ENCODE data around the gene ABCF2. TPM values are rescaled to one million over a fixed set of nuclear protein-coding genes. Genes with fewer than 3 reads are reported as not detected.

ABCF2 gene
- total RNA-seq, 2 donors from 2014 or later, result 24.2 to 26.7 TPM

DNA sequence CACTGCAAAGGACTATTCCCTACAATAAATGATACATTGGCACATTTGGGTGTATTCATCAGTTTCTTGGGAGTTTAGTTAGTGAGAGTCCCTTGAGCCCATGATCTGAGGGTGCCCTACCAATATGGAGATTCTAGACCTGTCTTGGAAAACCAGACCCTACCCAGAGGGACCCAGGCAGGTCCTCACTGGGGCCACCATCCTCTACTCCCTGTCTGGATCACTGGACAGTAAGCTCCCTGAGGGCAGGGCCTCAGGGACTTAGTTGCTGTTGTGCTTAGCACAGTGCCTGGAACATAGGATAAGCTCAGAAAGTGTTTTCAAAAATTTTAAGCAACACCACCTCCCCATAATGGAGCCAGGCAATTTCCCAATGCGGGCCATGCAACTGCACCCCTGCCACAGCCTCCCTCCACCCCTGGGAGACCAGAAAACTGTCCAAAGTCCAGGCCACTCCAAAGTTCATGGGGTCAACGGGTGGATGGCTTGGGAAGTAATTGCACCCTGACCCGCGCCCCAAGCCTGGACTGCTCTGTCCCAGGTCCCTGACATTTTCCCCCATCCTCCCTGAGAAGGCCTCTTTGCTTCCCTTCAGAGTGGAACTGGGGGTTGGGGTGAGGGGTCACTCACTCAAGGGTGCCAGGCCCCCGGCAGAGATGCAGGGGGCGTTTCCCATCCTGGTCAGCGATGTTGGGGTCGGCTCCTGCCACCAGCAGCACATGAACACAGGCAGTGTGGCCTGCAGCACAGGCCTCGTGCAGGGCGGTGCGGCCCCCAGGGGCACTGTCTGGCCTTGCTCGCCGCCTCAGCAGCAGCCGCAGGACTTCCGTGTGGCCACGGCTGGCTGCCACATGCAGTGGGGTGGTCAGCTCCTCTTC is 41.0 kb downstream of the ABCF2 start:
- H3K4me3 Mint-ChIP-seq, result no peak overlapping the region
- H3K4me1 Mint-ChIP-seq, result peaks cover 7% of the 10 kb centered on the region

DNA sequence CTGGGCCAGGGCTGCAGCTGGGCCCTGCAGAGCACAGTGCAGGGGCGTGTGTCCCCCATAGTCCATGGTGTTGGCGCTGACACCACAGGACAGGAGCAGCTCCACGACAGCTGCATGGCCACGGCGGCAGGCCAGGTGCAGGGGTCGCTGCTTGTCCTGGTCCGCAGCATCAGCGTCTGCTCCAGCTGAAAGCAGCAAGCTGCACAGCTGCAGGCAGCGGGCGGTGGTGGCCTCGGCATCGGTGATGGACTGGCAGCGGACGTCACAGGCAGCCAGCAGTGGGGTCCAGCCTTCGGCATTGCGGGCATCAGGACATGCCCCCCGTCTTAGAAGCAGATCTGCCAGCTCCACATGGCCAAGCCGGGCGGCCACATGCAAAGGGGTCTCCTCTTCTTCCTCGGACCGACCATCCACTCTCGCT is 46.0 kb downstream of the ABCF2 start:
- peak overlapping the region; percentile 84 for H3K27ac Mint-ChIP-seq
- H3K27me3 Mint-ChIP-seq, result peaks cover 12% of the 10 kb centered on the region
- H3K4me3 Mint-ChIP-seq, result no peak overlapping the region
- no peaks in the 10 kb centered on the region for H3K9me3 ChIP-seq (ENCODE audit: control insufficient read depth, low read length, poor library complexity, severe bottlenecking)
- peaks cover 3% of the 10 kb centered on the region for H3K4me1 Mint-ChIP-seq
- DNase-seq (no peak), ATAC-seq (no peak)
- peaks cover 2% of the 10 kb centered on the region for H3K36me3 Mint-ChIP-seq (ENCODE audit: low read depth)

More for the DNA sequence above, 41.0 kb downstream of the ABCF2 start:
- H3K36me3 Mint-ChIP-seq (ENCODE audit: low read depth), result no peaks in the 10 kb centered on the region
- ATAC-seq (peak; percentile 50), DNase-seq (no peak)
- H3K27me3 Mint-ChIP-seq, result no peaks in the 10 kb centered on the region
- H3K9me3 ChIP-seq (ENCODE audit: control insufficient read depth, low read length, poor library complexity, severe bottlenecking), result no peaks in the 10 kb centered on the region
- H3K27ac Mint-ChIP-seq, result no peak overlapping the region

DNA sequence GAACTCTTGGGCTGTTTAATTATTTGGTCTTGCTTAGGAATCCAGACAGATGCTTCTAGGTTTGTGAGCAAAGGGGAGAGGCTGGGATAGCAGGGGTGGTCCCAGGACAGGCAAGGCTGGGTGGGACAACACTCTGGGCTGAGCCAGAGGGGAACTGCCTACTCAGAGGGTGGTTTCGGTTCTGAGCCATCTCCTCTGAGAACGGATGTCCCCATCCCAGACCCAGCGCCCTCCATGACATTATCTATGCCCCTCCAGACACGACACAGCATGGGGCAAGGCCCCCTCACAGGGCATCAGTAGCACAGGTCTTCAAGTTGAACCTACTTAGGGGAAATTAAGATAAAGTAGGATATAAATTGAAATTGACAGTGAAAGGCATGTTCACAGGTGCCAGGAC is 47.1 kb downstream of the ABCF2 start:
- Mint-ChIP-seq H3K4me1 (peaks cover 3% of the 10 kb centered on the region), H3K27ac (peak overlapping the region; percentile 84), H3K27me3 (peaks cover 12% of the 10 kb centered on the region), H3K4me3 (no peak overlapping the region), H3K36me3 (ENCODE audit: low read depth) (peaks cover 2% of the 10 kb centered on the region)
- ATAC-seq, result no peak
- DNase-seq, result no peak
- no peaks in the 10 kb centered on the region for H3K9me3 ChIP-seq (ENCODE audit: control insufficient read depth, low read length, poor library complexity, severe bottlenecking)

DNA sequence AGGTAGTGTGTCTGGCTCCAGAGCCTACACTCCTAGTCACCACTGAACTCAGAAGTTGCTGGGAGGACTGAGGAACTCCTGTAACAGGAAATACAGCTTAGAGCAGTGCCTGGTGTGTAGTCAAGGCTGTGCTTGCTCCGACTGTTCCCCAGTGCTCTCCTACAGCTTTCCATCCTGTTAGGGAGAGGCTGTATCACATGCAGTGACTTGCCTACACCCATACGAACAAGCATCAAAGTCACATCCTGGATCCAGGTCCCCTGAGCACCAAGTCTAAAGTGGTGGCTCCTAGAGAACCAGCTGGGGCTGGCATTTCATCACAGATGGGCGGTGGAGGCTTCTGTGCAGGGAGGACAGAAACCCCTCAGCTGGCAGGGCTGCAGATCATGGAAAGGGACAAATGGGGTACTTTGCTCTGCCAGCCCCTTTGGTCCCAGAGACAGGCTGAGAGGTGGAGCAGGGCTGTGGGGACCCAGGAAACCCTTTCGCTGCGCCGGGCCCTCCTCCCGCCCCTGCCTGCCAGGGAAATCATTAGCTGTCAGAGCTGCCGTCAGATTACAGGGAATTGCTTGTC is 47.6 kb downstream of the ABCF2 start:
- ATAC-seq (no peak), DNase-seq (no peak)
- Mint-ChIP-seq H3K36me3 (ENCODE audit: low read depth) (peaks cover 2% of the 10 kb centered on the region), H3K27me3 (peaks cover 12% of the 10 kb centered on the region), H3K4me1 (peaks cover 3% of the 10 kb centered on the region), H3K27ac (no peak overlapping the region), H3K4me3 (no peak overlapping the region)
- no peaks in the 10 kb centered on the region for H3K9me3 ChIP-seq (ENCODE audit: control insufficient read depth, low read length, poor library complexity, severe bottlenecking)

DNA sequence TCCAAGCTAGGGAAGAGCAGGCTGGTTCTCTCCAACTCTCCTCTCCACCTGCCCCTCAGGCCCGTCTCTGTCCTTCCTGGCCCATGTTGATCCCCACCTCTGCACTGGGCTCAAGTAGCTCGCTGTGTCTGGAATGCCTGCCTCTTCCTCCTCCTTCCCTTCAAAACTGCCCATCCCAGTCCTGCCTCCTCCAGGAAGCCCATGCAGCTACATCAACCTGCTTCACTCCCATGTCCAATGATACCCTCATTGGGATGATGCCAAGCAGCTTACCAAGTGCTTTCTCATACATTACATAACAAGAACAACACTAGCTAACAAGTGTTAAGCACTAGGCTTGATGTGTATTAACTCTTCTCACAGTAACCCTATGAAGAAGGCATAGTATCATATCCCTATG is 48.2 kb downstream of the ABCF2 start:
- ATAC-seq, result no peak
- H3K36me3 Mint-ChIP-seq (ENCODE audit: low read depth), result peaks cover 2% of the 10 kb centered on the region
- H3K4me1 Mint-ChIP-seq, result peaks cover 3% of the 10 kb centered on the region
- no peak for DNase-seq
- no peak overlapping the region for H3K4me3 Mint-ChIP-seq
- H3K27ac Mint-ChIP-seq, result no peak overlapping the region
- H3K9me3 ChIP-seq (ENCODE audit: control insufficient read depth, low read length, poor library complexity, severe bottlenecking), result no peaks in the 10 kb centered on the region
- peaks cover 12% of the 10 kb centered on the region for H3K27me3 Mint-ChIP-seq

DNA sequence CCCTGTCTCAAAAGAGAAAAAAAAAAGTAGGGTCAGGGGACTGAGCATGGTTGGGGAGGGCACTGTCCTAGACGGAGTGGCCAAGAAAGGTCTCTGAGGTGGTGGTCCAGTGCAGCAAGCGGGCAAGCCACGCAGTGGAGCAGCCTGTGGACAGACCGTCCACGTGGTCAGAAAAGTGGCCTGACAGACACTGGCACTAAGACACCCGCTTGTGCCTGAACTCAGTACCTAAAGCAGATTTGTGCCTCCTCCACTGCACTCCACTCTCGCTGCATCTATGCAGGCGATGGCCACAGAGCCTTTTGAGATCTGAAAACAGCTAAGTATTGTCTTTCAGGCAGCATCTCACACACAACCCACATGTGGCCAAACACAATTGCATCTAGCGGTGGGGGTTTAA is 48.8 kb downstream of the ABCF2 start:
- no peak overlapping the region for H3K4me3 Mint-ChIP-seq
- H3K27me3 Mint-ChIP-seq, result peaks cover 16% of the 10 kb centered on the region
- H3K36me3 Mint-ChIP-seq (ENCODE audit: low read depth), result peaks cover 2% of the 10 kb centered on the region
- no peak overlapping the region for H3K27ac Mint-ChIP-seq
- H3K9me3 ChIP-seq (ENCODE audit: control insufficient read depth, low read length, poor library complexity, severe bottlenecking), result no peaks in the 10 kb centered on the region
- DNase-seq (no peak), ATAC-seq (no peak)
- peaks cover 4% of the 10 kb centered on the region for H3K4me1 Mint-ChIP-seq

DNA sequence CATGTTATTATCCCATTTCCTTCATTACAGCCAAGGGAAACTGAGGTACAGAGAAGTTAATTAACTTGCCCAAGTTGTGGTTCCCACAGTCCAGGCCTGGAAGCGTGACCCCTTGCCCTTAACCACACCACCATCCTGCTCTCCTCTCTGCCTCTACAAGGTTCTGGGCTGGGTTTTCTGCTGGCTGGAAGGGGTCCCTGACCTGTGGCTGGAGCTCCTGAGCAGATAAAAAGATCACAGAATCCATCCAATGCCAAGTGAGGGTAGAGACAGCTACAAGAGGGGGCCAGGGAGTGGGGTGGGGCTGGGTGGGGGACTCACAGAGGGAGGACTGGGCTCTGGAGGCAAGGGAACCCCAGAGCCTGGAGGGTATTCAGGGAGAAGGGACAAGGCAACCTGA is 49.7 kb downstream of the ABCF2 start:
- Mint-ChIP-seq H3K27ac (no peak overlapping the region), H3K36me3 (ENCODE audit: low read depth) (peaks cover 2% of the 10 kb centered on the region), H3K4me3 (no peak overlapping the region), H3K27me3 (peaks cover 24% of the 10 kb centered on the region), H3K4me1 (peaks cover 10% of the 10 kb centered on the region)
- DNase-seq (no peak), ATAC-seq (no peak)
- no peaks in the 10 kb centered on the region for H3K9me3 ChIP-seq (ENCODE audit: control insufficient read depth, low read length, poor library complexity, severe bottlenecking)

DNA sequence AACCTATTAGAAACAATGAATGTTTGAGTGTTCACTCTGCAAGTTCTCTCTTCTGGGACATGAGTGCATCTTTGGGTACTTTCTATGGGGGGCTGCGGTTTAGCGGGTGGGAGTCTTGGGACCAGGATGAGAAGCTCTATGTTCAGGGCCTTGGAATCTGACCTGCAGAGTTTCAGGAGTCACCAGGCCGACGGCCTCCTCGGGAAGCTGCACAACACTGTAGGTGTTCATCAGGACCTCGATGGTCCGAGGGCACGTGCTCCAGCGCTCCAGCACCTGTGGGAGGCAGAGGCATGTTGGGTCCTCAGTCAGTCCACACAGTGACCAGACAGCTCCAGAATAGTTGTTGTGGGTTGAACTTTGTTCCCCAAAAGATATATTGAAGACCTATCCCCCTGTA is 50.6 kb downstream of the ABCF2 start:
- no peak overlapping the region for H3K4me3 Mint-ChIP-seq

DNA sequence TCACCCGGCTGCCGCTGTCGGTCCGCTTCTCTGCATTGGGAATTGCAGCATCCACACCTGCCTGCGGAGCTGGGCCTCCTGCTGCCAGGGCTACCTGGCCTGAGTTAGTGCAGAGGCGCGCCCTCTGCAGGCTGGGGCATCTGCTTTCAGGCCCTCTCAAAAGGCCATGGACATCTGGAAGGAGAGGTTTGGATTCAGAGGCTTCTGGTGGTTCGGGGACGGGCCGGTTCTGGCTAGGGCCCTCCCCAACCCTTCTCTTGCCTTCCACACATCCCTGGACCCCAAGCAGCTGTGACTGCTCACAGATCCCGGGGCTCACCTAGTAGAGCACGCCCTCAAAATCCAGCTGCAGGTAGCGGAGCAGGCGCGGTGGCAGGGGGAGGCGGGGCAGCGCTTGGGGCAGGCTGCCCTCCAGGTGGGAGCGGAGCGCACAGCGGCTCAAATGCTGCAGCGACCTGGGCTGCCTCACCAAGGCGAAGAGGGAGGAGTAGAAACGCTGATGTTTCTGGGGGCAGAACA is 51.2 kb downstream of the ABCF2 start:
- H3K9me3 ChIP-seq (ENCODE audit: control insufficient read depth, low read length, poor library complexity, severe bottlenecking), result no peaks in the 10 kb centered on the region
- peaks cover 2% of the 10 kb centered on the region for H3K36me3 Mint-ChIP-seq (ENCODE audit: low read depth)
- DNase-seq (no peak), ATAC-seq (no peak)
- peaks cover 34% of the 10 kb centered on the region for H3K27me3 Mint-ChIP-seq
- peaks cover 11% of the 10 kb centered on the region for H3K4me1 Mint-ChIP-seq
- H3K4me3 Mint-ChIP-seq, result no peak overlapping the region
- H3K27ac Mint-ChIP-seq, result no peak overlapping the region

More for the DNA sequence above, 50.6 kb downstream of the ABCF2 start:
- Mint-ChIP-seq H3K27me3 (peaks cover 29% of the 10 kb centered on the region), H3K36me3 (ENCODE audit: low read depth) (peaks cover 2% of the 10 kb centered on the region), H3K4me1 (peaks cover 11% of the 10 kb centered on the region), H3K27ac (no peak overlapping the region)
- no peak for DNase-seq
- no peaks in the 10 kb centered on the region for H3K9me3 ChIP-seq (ENCODE audit: control insufficient read depth, low read length, poor library complexity, severe bottlenecking)
- ATAC-seq, result no peak

DNA sequence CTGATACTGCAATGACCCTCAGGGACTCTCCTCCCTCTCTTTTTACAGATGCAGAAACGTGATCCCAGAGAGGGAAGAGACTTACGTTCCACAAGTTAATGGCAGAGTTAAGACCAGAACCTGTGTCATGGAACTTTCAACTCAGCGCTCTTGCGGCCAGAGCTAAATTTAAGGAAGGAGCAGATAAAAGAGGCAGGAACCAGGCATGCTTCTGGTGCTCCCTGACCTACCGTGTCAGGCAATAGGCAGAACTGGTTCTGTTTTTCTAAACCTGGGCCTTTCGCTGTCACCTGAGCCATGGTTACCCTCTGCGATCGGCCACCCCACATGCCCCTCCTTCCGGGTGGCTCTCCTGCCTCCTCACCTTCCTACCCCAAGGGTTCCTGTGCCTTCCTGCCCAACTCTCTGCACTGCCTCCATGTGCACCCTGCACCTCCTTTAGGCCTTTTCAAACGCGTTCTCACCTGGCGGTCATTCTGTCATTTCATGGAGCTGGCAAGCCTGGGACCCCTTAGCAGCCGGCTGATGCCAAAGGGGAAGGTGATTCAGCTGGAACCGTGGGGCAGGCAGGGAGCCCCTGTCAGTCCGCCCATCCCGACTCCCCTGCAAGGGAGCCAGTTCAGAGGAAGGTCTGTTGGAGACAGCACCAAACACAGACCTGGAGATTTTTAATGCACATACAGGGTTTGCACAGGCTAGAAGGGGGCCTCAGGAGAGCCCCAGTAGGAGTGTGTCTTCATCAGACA is 51.8 kb downstream of the ABCF2 start:
- DNase-seq (no peak), ATAC-seq (no peak)
- Mint-ChIP-seq H3K27me3 (peaks cover 32% of the 10 kb centered on the region), H3K4me1 (peaks cover 11% of the 10 kb centered on the region), H3K27ac (no peak overlapping the region), H3K4me3 (no peak overlapping the region), H3K36me3 (ENCODE audit: low read depth) (peaks cover 2% of the 10 kb centered on the region)
- H3K9me3 ChIP-seq (ENCODE audit: control insufficient read depth, low read length, poor library complexity, severe bottlenecking), result no peaks in the 10 kb centered on the region

DNA sequence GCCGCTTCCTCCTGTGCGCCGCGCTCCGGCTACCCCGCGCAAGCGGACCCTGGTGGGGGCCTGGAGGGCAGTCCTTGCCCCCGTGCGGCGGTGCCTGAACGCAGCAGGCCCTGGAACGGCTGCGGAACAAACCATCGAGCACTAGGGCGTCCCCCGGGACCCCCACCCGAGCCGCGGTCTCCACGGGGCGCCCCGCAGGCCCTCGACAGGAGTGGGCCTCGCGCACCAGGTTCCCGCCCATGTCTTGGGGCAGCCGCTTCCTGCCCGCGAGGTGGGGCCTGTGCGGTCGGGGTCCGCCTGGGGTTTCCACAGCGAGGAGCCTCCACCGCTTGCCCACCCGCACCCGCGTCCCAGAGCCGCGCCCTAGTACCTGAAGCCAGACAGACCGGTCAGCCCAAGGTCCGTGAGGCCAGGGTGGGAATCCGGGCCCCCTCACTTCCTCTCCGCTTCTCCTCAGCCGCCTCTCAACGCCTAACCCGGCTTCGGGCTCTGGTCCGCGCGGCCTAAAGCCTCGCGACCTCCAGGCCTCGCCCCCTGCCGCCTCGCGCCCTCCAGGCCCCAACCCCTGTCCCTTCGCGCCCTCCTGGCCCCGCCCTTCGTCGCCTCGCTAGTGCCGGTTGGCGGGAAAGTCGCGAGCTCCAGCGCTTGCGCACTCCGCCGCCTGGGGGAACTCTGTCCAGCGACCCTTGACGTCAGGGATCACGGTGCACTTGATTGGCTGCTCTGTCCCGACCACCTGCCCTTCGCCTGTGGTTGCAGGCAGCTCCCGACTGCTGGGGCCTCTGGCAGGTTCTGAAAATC is 52.6 kb downstream of the ABCF2 start:
- H3K9me3 ChIP-seq (ENCODE audit: control insufficient read depth, low read length, poor library complexity, severe bottlenecking), result no peaks in the 10 kb centered on the region
- H3K36me3 Mint-ChIP-seq (ENCODE audit: low read depth), result peaks cover 2% of the 10 kb centered on the region
- H3K27me3 Mint-ChIP-seq, result peaks cover 39% of the 10 kb centered on the region
- H3K27ac Mint-ChIP-seq, result no peak overlapping the region
- peaks cover 11% of the 10 kb centered on the region for H3K4me1 Mint-ChIP-seq
- no peak overlapping the region for H3K4me3 Mint-ChIP-seq
- no peak for DNase-seq
- no peak for ATAC-seq

DNA sequence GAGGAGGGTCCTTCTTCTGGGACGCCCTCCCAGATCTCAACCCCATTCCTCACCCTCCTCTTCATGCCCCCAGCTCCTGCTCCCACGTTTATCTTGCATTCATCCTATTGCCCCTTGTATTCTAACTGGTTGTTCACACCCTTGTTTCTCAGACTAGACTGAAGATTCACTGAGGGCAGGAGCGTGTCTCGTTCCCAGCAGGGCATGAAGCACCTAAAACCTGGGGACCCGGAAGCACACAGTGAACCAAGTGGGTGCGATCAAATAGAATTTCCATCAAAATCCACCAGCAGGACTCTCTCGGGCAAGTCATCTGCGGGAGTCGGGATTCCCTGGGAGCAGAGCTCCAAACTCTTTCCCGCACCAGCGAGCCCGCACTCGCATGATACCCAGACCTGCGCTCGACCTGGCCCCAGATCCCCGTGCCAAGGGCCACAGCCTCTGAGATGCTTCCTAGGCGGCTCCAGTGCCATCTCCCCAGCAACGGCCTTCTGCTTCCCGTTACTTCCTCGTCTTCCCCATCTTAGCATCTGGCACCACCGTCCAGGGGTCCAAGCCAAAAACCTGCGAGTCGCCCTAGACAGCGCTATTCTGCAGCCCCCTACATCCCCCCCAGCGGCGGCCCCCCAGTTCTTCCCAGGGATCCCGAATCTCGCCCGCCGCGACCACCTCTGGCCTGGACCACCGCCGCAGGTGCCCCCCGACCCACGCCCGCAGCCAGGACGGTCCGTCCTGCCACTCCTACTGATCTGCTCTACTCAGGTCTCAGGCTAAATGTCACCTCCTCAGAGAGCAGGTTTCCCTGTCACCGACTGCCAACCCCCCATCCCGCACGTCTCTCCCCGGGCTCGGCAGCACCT is 53.4 kb downstream of the ABCF2 start:
- no peak for ATAC-seq
- Mint-ChIP-seq H3K27ac (no peak overlapping the region), H3K36me3 (ENCODE audit: low read depth) (peaks cover under 1% of the 10 kb centered on the region), H3K4me3 (no peak overlapping the region), H3K27me3 (peaks cover 41% of the 10 kb centered on the region), H3K4me1 (peaks cover 14% of the 10 kb centered on the region)
- no peaks in the 10 kb centered on the region for H3K9me3 ChIP-seq (ENCODE audit: control insufficient read depth, low read length, poor library complexity, severe bottlenecking)
- no peak for DNase-seq

Data from T-helper 17 cell (primary cell).